A673 (cell line): ENCODE measurements around the gene GRIN2C.

Experiments used
- CTCF ChIP-seq: fragments of 300-800, 200-600 bp; sonication (generic); conservative IDR thresholded peaks from 2 replicates; pipeline ENCODE4 v1.5.1; 2017; ENCODE audit warnings: low read depth, mild to moderate bottlenecking, antibody characterized with exemption, low read length, moderate library complexity, mixed read lengths
- EZH2 ChIP-seq: fragments of 200-600 bp; sonication (generic); IDR thresholded peaks from 2 replicates; pipeline ENCODE4 v1.6.1; 2017; ENCODE audit warnings: borderline replicate concordance, low read depth, mild to moderate bottlenecking, mixed read lengths, antibody characterized with exemption, low read length; ENCODE audit not compliant: poor library complexity, severe bottlenecking

GRCh38 chr17:74836191-74836590 is 23.5 kb downstream of the GRIN2C start:
- TF ChIP-seq CTCF (no peak), EZH2 (no peak)
